Activated CD4-positive, alpha-beta memory T cell treated with anti-CD3 and anti-CD28 coated beads, Interleukin-2, amount 10 ng/mL, durations not matched to agents 7 days and 5 days (primary cell): ENCODE measurements around the gene HMCN2. TPM values are rescaled to one million over a fixed set of nuclear protein-coding genes. Genes with fewer than 3 reads are reported as not detected.
"Not testable (repeated sequence)": the region's sequence is repeated elsewhere in the genome, so short reads cannot be mapped to it uniquely, and the experiment has no call there.

Experiments
- CTCF ChIA-PET: fragments of 350-600 bp; sonication (Branson Sonifier 250); formaldehyde crosslinking; loops from one replicate; lab custom pipeline; 2021; ENCODE audit warnings: antibody characterized with exemption, inconsistent platforms; lab: Charles Lee
- POLR2A ChIA-PET: fragments of 350-600 bp; sonication (Branson Sonifier 250); formaldehyde crosslinking; loops from one replicate; lab custom pipeline; 2021; ENCODE audit warnings: antibody characterized with exemption; lab: Charles Lee
- DNase-seq: peaks from one replicate; pipeline ENCODE4 v3.0.0-alpha.2; 2020
- H3K27ac Mint-ChIP-seq: one replicate; pipeline ENCODE4 v1.8.0; 2021; ENCODE audit warnings: mild to moderate bottlenecking, mixed read lengths
- H3K27me3 Mint-ChIP-seq: one replicate; pipeline ENCODE4 v1.8.0; 2021; ENCODE audit warnings: mixed read lengths
- H3K36me3 Mint-ChIP-seq: one replicate; pipeline ENCODE4 v1.8.0; 2021; ENCODE audit warnings: low read depth, mixed read lengths
- H3K4me1 Mint-ChIP-seq: one replicate; pipeline ENCODE4 v1.8.0; 2021; ENCODE audit warnings: mixed read lengths
- H3K4me3 Mint-ChIP-seq: one replicate; pipeline ENCODE4 v1.8.0; 2021; ENCODE audit warnings: mild to moderate bottlenecking, mixed read lengths
- H3K9me3 Mint-ChIP-seq: one replicate; pipeline ENCODE4 v1.8.0; 2021; ENCODE audit warnings: mixed read lengths
- total RNA-seq, 2 experiments: library from RNA; stranded (reverse); gene quantifications; one replicate each; pipeline ENCODE4 v1.2.3, GENCODE V29; 2021

The HMCN2 gene
- total RNA-seq, 2 experiments from 2014 or later: not detected

- DNase-seq: no peak
- Mint-ChIP-seq H3K4me3 (no peak overlapping the region), H3K27ac (no peak overlapping the region), H3K4me1 (peaks cover 2% of the 10 kb centered on the region), H3K27me3 (peaks cover 57% of the 10 kb centered on the region), H3K36me3 (no peaks in the 10 kb centered on the region), H3K9me3 (no peaks in the 10 kb centered on the region)
- CTCF ChIA-PET: no interaction called here
- POLR2A ChIA-PET: no interaction called here
Observed at GRCh38 chr9:130262061-130262745, 3.4 kb upstream of the HMCN2 start.

DNA sequence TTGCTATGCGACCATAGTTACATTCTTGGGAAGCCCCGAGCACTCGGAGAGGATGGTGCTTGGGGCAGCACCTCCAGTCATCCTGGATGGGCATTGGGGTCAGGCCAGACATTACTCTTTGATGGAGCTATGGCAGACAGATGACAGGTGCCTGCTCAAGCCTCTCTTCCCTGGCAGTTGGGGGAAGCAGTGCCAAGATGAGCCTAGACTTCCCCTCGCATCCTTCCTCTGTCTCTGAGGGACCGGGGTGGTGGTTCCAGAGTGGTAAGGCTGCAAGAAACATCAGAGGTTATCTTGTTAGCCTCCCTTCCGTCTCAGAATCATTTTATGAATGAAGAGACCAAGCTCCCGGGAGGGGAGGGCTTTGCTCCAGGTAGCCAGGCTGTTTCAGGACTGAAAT lies 2.8 kb upstream of the HMCN2 start:
- CTCF ChIA-PET: interaction anchor here (1.0 kb wide), 1 partner anchor 26 kb away, joined by 3 read pairs; no protein-coding TSS in a partner anchor
- peaks cover 2% of the 10 kb centered on the region for H3K4me1 Mint-ChIP-seq
- DNase-seq: no peak
- no peak overlapping the region for H3K27ac Mint-ChIP-seq
- no peaks in the 10 kb centered on the region for H3K9me3 Mint-ChIP-seq
- H3K4me3 Mint-ChIP-seq: no peak overlapping the region
- H3K27me3 Mint-ChIP-seq: peaks cover 58% of the 10 kb centered on the region
- POLR2A ChIA-PET: no interaction called here
- H3K36me3 Mint-ChIP-seq: no peaks in the 10 kb centered on the region

GRCh38 chr9:130263601-130264413 lies 1.8 kb upstream of the HMCN2 start:
- H3K36me3 Mint-ChIP-seq: no peaks in the 10 kb centered on the region
- peaks cover 2% of the 10 kb centered on the region for H3K4me1 Mint-ChIP-seq
- no peak overlapping the region for H3K27ac Mint-ChIP-seq
- DNase-seq: no peak
- H3K9me3 Mint-ChIP-seq: no peaks in the 10 kb centered on the region
- H3K27me3 Mint-ChIP-seq: peaks cover 63% of the 10 kb centered on the region
- POLR2A ChIA-PET: no interaction called here
- CTCF ChIA-PET: interaction anchor here (1.0 kb wide), 1 partner anchor 27 kb away, joined by 3 read pairs; no protein-coding TSS in a partner anchor
- H3K4me3 Mint-ChIP-seq: no peak overlapping the region

DNA sequence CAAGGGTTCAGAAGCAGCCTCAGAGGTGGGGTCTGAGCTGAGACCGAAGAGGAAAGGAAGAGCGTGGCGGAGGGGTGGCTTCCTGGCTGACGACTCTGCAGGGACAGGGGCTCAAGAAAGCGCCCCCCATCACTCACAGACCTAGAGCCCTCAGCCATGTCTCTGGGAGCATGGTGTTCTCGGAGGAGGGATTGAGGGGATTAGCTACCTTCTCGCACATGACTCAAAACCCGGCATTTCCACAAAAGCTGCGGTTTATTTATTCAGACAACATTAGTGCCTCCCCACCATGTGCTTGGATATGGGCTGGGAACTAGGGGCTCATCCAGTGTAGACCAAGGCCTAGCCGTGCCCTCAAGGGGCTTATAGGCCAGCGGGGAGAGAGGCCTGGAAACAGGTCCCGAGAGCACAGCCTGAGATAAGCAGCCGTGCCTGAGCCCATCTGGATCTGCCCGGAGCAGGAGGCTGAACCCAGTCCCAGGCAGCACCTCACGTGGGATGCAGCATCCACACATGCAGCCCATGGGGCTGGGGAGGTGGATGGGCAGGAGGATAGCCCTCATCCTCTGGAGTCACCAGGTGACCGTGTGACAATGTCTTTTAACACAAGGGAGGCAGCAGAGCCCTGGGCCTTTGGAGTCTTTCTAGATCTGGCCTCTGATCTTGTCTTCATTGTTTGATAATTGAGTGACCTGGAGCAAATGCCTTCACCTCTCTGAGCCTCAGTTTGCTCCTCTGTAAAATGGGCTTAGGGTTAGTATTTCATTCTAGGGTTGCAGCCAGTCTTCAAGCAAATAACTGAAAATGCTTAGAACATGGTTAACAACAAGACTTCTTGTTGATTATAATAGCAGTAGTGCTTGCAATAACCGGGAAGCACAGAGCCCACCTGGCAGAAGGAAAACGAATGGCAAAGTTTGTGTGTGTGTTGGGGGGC lies 878 bp upstream of the HMCN2 start:
- POLR2A ChIA-PET: no interaction called here

GRCh38 chr9:130266236-130267098 lies 907 bp downstream of the HMCN2 start:
- H3K27ac Mint-ChIP-seq: no peak overlapping the region
- H3K9me3 Mint-ChIP-seq: no peaks in the 10 kb centered on the region
- DNase-seq: no peak
- ChIA-PET POLR2A (no interaction called here), CTCF (no interaction called here)
- peaks cover 2% of the 10 kb centered on the region for H3K4me1 Mint-ChIP-seq
- H3K36me3 Mint-ChIP-seq: no peaks in the 10 kb centered on the region
- H3K27me3 Mint-ChIP-seq: peaks cover 65% of the 10 kb centered on the region
- no peak overlapping the region for H3K4me3 Mint-ChIP-seq

More for the DNA sequence above, 878 bp upstream of the HMCN2 start:
- no peaks in the 10 kb centered on the region for H3K9me3 Mint-ChIP-seq
- H3K36me3 Mint-ChIP-seq: no peaks in the 10 kb centered on the region
- H3K4me3 Mint-ChIP-seq: no peak overlapping the region
- H3K27me3 Mint-ChIP-seq: peaks cover 59% of the 10 kb centered on the region
- peaks cover 2% of the 10 kb centered on the region for H3K4me1 Mint-ChIP-seq
- CTCF ChIA-PET: no interaction called here
- H3K27ac Mint-ChIP-seq: no peak overlapping the region
- no peak for DNase-seq

DNA sequence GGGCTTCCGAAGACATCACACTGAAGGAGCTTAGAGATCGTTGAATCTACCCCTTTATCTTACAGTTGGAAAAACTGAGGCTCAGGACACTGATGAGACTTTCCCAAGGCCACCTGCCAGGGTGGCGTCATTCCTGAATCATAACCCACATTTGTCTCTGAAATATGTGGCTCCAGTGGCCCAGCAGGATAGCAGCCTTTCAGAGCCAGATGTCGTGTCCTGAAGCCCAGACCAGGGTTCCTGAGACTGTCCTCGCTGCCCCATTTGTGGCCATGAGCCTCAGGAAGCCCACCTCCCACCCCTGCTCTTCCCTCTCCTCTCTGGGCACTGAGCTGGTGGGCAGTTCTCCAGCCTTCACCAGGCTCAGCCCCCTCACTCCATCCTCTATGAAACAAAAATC lies 2.4 kb downstream of the HMCN2 start:
- H3K36me3 Mint-ChIP-seq: no peaks in the 10 kb centered on the region
- POLR2A ChIA-PET: no interaction called here
- H3K27ac Mint-ChIP-seq: no peak overlapping the region
- DNase-seq: no peak
- CTCF ChIA-PET: no interaction called here
- peaks cover 61% of the 10 kb centered on the region for H3K27me3 Mint-ChIP-seq
- no peak overlapping the region for H3K4me3 Mint-ChIP-seq
- H3K4me1 Mint-ChIP-seq: peaks cover 2% of the 10 kb centered on the region
- no peaks in the 10 kb centered on the region for H3K9me3 Mint-ChIP-seq

DNA sequence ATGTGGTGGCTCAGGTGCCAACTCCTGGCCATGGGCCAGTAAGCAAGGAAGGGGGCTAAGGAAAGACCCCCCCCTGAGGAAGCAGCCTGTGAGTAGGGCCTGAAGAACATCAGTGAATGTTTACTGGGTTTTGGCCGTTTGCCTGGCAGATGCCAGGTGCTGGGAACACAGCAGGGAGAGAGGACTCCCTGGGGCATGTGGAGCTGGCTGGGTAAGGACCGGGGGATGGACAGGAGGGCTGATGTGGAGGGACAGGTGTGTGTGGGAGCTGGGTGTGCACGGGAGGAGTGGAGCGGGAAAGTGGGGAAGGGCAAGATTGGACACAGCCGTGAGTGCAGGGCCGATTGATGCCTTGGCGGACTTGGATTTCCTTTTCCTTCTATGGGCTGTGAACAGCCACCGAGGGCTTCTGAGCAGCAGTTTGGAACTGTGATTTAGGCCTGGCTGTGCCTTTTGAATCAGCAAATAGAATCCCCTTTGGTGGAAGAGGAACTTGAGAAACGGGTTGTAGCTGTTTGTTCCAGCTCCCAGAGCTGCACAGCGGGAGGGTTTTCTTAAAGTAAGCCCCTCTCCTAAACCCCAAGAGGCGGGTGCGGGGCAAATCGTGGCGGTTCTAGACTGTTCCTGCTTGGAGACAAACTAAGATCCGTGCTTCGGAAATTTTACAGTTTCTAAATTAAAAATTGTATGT lies 3.1 kb downstream of the HMCN2 start:
- Mint-ChIP-seq H3K27ac (no peak overlapping the region), H3K4me3 (no peak overlapping the region), H3K36me3 (no peaks in the 10 kb centered on the region), H3K27me3 (peaks cover 55% of the 10 kb centered on the region), H3K9me3 (no peaks in the 10 kb centered on the region), H3K4me1 (peaks cover 2% of the 10 kb centered on the region)
- ChIA-PET POLR2A (no interaction called here), CTCF (no interaction called here)
- DNase-seq: no peak

GRCh38 chr9:130271473-130271872 lies 5.9 kb downstream of the HMCN2 start:
- Mint-ChIP-seq H3K36me3 (no peaks in the 10 kb centered on the region), H3K4me3 (no peak overlapping the region), H3K9me3 (no peaks in the 10 kb centered on the region), H3K4me1 (no peaks in the 10 kb centered on the region), H3K27ac (no peak overlapping the region), H3K27me3 (peaks cover 47% of the 10 kb centered on the region)
- no peak for DNase-seq
- ChIA-PET POLR2A (no interaction called here), CTCF (no interaction called here)

- H3K36me3 Mint-ChIP-seq: no peaks in the 10 kb centered on the region
- no peak for DNase-seq
- H3K4me1 Mint-ChIP-seq: no peaks in the 10 kb centered on the region
- no peak overlapping the region for H3K4me3 Mint-ChIP-seq
- POLR2A ChIA-PET: no interaction called here
- H3K9me3 Mint-ChIP-seq: no peaks in the 10 kb centered on the region
- CTCF ChIA-PET: no interaction called here
- no peak overlapping the region for H3K27ac Mint-ChIP-seq
- H3K27me3 Mint-ChIP-seq: peaks cover 22% of the 10 kb centered on the region
Observed at GRCh38 chr9:130275156-130275555, 9.6 kb downstream of the HMCN2 start.

- Mint-ChIP-seq H3K4me3 (no peak overlapping the region), H3K27ac (no peak overlapping the region), H3K36me3 (no peaks in the 10 kb centered on the region), H3K4me1 (no peaks in the 10 kb centered on the region), H3K27me3 (peaks cover 20% of the 10 kb centered on the region), H3K9me3 (no peaks in the 10 kb centered on the region)
- no peak for DNase-seq
- ChIA-PET POLR2A (no interaction called here), CTCF (no interaction called here)
Observed at GRCh38 chr9:130276121-130276520, 10.6 kb downstream of the HMCN2 start.

GRCh38 chr9:130276955-130277354 lies 11.4 kb downstream of the HMCN2 start:
- ChIA-PET POLR2A (no interaction called here), CTCF (no interaction called here)
- Mint-ChIP-seq H3K27ac (no peak overlapping the region), H3K9me3 (no peaks in the 10 kb centered on the region), H3K4me1 (no peaks in the 10 kb centered on the region), H3K36me3 (no peaks in the 10 kb centered on the region), H3K27me3 (peaks cover 22% of the 10 kb centered on the region), H3K4me3 (no peak overlapping the region)
- DNase-seq: no peak

- DNase-seq, H3K4me1 Mint-ChIP-seq, POLR2A ChIA-PET, H3K9me3 Mint-ChIP-seq, H3K36me3 Mint-ChIP-seq, H3K4me3 Mint-ChIP-seq, H3K27ac Mint-ChIP-seq, CTCF ChIA-PET: not testable (repeated sequence)
- H3K27me3 Mint-ChIP-seq: peaks cover 24% of the 10 kb centered on the region
Observed at GRCh38 chr9:130277525-130277924, 12.0 kb downstream of the HMCN2 start.
